ENCODE measurements around the gene GPRC6A.
"Not testable (repeated sequence)": the region's sequence is repeated elsewhere in the genome, so short reads cannot be mapped to it uniquely, and the experiment has no call there.

The GPRC6A gene

DNA sequence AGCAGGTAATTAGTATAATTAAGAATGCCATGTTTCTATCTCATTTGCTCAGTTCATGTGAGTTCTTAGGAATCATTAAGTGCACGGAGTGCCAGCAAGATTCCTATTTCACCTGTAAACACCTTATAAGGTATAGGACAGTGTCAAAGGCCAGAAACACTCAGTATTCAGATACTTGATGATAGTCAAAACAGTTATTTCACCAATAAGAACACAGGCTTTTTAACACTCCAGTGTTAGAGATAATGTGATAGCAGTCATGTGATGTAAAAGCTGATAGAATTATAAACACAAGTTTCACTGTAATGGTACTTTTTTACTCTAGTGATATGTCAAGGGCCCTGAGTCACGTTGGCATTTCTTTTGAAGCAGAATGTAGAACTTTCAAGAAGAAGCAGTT lies at the start of gene GPRC6A:
TSS of gene GPRC6A (minus strand) at position 101 of the 400 bp plus-strand sequence. CDS start at position 31, 70 bp downstream.
- DNase-seq = no peak

GRCh38 chr6:116877743-116878142 lies 48.9 kb upstream of the GPRC6A start:
- no peak for DNase-seq

DNA sequence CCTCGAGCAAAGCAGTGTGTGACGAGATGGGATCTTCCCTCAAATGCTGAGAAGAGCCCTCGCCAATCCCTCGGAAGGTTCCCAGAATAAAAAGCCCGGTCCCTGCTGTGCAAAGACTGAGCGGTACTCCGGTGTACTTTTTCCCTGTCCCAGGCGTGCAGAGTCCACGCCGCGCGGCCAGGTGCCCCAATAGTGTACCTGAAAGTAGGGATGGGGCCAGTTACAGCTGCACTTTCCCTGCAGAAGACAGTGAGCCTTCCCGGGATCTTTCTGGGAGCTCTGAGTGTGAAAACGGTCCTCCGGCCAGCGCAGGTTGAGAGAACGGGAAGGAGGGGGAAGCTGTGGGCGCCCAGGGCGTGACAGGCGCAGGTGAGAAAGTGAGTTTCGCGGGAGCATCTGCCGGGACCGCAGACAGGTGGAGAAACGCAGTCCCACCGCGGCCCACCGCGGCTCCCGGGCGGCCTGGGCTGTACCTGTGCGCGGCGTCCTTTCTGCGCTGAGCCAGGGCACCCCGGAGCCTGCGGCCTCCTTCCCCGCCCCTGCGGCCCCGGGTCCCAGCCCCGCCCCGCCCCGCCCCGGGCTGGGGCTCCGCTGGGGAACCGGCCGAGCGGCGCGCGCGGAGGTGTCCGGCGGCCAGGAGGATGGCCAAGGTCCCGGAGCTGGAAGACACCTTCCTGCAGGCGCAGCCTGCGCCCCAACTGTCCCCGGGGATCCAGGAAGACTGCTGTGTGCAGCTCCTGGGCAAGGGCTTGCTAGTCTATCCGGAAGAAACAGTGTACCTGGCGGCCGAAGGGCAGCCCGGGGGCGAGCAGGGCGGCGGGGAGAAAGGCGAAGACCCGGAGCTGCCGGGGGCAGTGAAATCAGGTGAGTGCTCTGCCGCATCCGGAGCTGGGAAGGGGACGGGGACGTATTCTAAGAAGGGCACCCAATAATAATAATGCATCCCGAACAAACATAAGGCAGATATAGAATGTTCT lies 48.0 kb upstream of the GPRC6A start, which contains the start of gene RFX6:
TSS of gene RFX6 (plus strand) at position 608 of the 977 bp plus-strand sequence. CDS start at position 642, 34 bp downstream.
- DNase-seq = no peak

DNA sequence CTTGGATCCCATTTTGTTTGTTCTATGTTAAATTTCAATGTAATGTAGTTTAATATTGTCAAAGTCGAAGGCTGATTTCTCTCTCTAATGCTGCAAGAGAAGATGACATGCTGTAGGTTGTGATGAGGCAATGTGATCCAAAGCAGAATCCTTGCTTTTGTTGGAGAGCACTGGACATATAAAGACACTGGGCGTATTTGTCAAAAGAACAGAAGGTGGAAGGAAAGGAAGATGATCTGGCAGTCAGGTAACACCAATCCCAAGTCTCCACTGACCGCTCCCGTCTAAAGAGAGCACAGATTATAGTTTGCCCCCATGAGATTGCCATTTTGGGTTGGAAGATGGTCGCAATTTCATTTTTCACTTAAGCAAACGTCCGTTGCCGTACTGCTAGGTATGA lies 47.2 kb upstream of the GPRC6A start:
- no peak for DNase-seq

GRCh38 chr6:116872771-116873170 lies 43.9 kb upstream of the GPRC6A start:
- no peak for DNase-seq

GRCh38 chr6:116866281-116866871 lies 37.5 kb upstream of the GPRC6A start:
- no peak for DNase-seq

DNA sequence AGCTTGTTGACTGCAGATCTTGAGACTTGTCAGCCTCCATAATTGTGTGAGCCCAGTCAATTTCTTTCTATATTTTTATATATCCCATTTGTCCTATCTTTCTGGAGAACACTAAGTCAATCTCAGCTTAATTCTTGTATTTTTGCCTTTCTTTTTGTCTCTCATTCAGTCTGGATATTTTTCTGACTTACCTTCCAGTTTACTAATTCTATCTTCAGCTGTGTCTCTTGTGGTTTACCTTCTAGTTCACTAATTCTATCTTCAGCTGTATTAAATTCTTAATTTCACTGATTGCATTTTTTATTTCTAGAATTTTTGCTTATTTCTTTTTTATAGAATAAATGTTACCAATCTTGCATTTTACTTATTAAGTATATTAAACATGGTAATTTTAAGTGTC lies 30.4 kb upstream of the GPRC6A start:
- no peak for DNase-seq

- DNase-seq = no peak
These were observed 29.2 kb upstream of the GPRC6A start for GRCh38 chr6:116858060-116858459.

DNA sequence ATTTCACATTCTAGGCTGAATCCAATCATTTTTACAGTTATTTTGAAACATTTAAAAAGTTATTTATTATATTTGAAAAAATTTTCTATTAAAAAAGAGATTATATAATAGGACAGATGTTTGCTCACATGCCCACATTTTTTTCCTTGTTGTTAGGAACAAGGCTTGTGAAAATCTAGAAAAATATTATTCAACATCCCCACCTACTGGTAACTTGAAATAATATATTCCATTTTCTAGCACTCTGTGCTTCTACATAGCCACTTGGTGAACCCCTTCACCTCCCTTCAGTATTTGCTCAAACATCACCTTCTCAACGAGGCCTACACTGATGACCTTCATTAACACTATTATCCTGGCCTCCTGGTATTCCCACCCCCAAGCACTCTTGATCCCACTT lies 18.3 kb upstream of the GPRC6A start:
- no peak for DNase-seq

DNA sequence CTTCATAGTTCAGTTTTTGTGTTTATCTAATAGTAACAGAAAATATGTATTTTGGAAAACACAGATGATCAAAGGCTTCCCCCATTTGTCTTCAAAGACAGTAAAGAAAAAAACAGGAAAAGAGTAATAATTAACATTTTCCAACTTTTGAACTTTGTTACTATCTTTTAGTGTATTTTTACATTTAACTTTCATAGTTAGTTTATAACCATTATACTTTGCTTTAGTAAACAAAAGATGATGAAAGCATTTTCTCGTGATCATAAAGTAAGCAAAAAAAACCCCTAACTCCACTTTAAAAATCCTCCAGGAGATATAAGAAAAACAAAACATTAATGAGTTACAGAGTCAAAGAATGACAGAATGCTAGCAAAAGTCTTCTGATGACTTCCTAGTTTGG lies 13.6 kb upstream of the GPRC6A start:
- DNase-seq = no peak

DNA sequence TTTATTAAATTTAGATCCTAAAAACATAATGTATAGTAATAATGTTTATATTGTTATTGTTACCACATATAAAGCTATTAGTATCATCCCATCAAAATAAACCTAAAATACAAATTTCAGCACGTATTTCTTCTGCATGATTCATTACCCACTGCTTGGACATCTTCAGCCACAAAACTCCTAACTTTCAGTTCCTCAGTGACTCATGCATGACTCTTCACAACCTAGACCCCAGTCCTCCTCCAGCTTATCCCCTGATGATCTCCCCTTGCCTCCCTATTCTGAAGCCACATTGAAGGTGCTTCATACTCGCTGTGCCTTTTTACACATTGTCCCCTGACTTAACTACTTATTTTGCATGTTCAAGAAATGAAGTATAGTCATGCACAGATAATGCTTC lies 11.2 kb upstream of the GPRC6A start:
- no peak for DNase-seq

DNA sequence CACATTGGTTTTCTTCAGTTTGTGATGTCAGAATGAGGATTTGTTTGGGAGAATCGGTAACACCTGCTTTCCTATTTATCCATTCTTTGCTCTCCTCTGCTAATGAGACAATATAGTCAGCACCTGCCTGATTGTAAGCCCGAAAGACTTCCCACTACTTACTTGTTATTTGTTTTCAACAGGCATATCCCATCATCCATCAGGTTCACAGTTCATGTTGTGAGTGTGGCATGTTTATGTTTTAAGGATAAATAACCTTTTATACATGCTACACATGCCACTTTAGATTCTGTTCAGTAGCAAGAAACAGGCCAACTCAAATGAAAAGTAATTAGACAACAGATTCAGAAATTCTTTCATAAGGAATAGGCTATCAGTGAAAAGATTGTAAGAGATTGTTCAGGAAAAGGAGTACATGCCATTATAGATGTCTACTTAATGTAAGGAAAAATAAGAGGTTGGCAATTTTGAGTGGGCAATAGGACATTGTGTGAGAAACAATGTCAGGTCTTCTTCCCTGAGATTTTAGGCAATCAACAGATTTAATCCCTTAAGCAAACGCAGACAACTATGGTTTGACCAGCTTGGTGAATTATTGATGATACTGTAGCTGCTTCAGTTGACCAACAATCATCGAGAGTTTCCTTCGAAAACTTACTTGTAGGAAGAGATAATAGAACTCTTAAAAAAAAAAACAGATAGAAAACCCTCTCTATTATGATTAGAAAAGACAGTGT lies 7.9 kb upstream of the GPRC6A start:
- DNase-seq = no peak

- DNase-seq = not testable (repeated sequence)
These were observed 5.6 kb upstream of the GPRC6A start for GRCh38 chr6:116834526-116834925.

DNA sequence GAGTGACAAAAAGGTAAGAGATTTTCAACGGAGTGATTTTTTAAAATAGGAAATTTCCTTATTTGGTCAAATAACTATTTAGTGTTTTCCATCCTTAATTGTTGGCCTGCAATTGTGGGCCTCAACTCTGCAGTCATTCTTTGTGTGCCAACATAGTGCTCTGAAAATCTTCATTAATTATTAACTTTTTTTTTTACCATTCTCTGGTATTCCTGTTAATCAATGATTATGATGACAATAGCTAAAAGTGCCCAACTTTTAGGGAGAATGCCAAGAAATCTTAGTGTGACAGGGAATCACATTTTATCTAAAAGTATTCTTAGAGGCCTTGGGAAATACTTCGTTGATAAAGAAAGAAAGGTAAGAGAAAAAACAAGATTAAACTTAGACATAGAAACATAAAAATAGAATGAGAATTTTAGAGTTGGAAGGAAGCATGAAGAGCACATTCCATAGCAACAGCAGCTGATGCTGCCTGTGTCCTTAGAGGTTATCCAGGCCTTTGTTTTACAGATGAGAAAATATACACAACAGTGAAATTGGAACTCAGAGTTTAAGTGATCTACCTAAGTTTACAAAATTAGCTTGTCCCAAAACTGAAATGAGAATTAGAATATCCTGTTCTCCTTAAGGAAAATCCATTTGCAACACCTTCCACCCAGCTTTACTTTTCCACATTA lies 1.2 kb downstream of the GPRC6A start:
- no peak for DNase-seq

- DNase-seq = not testable (repeated sequence)
These were observed 12.5 kb downstream of the GPRC6A start for GRCh38 chr6:116816336-116816735.

- no peak for DNase-seq
These were observed 16.7 kb downstream of the GPRC6A start for GRCh38 chr6:116812051-116812650.

- DNase-seq = no peak
These were observed 26.9 kb downstream of the GPRC6A start for GRCh38 chr6:116801971-116802370.

GRCh38 chr6:116799945-116800344 lies 28.9 kb downstream of the GPRC6A start:
- DNase-seq = no peak

DNA sequence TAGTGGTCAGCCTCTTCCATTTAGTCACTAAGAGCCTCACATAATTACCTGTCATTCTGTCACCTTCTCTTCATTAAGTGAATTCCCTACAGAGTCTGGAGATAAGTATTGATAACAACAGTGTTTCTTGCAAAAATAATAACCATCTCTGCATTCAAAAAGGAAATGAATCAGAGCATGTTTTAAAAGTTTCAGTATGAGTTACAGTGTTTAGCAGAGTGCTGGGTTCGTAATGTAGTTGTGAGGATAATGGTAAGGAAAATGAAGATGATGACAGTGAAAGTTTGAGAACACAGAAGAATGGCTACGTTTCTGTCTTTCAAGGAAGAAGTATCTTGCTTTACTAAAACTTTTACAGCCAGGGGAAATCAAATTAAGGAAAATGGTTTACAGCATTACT lies 31.3 kb downstream of the GPRC6A start:
- DNase-seq = no peak

- DNase-seq = no peak
These were observed 35.7 kb downstream of the GPRC6A start for GRCh38 chr6:116793224-116793623.

DNA sequence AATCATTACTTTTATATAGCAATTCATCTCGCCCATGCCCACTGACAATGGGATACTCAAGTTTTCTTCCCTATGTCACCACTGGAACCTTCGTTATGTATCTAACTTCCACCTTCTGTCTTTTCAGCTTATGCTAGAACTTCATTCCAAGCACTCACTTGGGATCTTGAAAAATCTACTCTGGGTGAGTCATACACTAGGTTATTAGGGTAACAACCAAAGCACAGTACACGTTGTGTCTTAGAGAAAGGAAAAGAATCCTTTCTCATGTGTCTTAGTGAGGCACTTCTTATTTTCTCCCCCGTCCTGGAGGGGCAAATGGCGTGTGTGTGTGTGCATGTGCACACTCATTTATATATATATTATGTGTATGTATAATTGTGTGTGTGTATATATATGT lies 45.0 kb downstream of the GPRC6A start:
- no peak for DNase-seq

DNA sequence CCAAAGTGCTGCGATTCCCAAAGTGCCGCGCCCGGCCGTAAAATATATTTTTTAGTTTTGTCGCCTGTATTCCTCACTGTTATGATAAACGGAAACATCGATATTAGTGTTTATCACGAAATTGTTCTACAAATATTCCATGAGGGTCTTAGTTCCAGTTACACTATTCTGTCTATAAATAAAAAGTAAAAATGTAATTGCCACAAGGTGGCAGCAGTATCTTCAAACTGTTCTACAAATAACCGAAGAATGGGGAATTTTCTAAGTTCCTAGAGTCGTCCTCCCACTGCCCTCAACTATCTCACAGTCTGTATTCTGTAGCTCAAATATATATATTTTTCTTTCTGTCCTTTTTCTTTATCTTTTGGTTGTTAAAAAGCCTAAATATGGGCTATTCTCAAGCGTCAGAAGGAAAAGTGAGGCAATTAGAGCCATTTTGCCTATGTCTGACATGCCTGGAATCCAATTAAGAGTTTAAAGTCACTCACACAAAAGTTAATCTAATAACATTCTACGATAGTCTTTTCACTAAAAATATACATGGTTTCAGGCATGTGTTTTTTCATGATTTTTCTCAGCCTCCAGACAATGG lies 49.2 kb downstream of the GPRC6A start:
- DNase-seq = peak; percentile 5
